LHCN-M2 (cell line): ENCODE data around the gene NDUFB4. TPM values are rescaled to one million over a fixed set of nuclear protein-coding genes. Genes with fewer than 3 reads are reported as not detected.
"Not testable (repeated sequence)": the region's sequence is repeated elsewhere in the genome, so short reads cannot be mapped to it uniquely, and the experiment has no call there.

Experiments
- DNase-seq: peaks from one replicate; pipeline ENCODE4 v3.0.0-alpha.2; 2012; ENCODE audit warnings: low read depth
- total RNA-seq: library from RNA; depleted of rRNA; stranded (reverse); fragments of >200 nt; gene quantifications from 2 replicates; pipeline ENCODE4 v1.2.3, GENCODE V29; 2014; rRNA removed

The NDUFB4 gene
- total RNA-seq, 1 experiment from 2014 or later = 90.0 TPM

GRCh38 chr3:120637851-120638559 lies 41.9 kb downstream of the NDUFB4 start:
- no peak for DNase-seq

DNA sequence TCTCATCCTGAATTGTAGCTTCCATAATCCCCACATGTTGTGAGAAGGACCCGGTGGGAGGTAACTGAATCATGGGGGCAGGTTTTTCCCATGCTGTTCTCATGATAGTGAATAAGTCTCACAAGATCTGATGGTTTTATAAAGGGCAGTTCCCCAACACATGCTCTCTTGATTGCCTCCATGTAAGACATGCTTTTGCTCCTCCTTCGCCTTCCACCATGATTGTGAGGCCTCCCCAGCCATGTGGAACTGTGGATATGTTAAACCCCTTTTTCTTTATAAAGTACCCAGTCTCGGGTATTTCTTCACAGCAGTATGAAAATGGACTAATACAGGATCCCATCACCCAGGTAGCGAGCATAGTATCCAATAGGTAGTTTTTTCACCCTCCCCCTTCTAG lies 42.7 kb downstream of the NDUFB4 start:
- not testable (repeated sequence) for DNase-seq

- DNase-seq = no peak
These were observed 44.1 kb downstream of the NDUFB4 start for GRCh38 chr3:120640231-120640630.

DNA sequence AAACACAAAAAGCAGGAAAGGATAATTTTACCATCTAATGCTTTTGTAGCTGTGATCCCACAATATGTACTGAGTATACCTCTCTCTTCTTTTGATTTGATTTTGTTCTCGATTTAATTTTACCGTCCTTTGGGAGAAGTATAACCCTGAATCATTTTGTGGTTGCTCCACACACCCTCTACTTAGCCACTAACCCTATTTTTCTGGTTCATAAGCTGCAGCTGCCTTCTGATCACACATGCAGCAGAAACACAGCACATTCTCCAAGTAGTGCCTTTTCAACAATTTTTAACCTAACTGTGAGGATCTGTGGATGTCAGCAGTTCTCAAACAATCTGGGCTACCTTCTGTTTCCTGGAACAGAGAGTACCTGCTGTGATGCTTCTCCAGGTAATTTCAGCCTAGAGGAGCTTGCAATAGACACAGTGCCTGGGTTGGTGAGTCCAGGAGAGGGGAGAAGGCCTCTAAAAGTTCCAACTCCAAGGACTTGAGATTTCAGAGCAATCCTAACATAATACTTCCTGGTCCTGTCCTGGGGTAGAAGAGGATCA lies 45.6 kb downstream of the NDUFB4 start:
- DNase-seq = peak; percentile 77

- DNase-seq = peak; percentile 80
These were observed 46.3 kb downstream of the NDUFB4 start for GRCh38 chr3:120642368-120642948.

- peak; percentile 15 for DNase-seq
These were observed 49.1 kb downstream of the NDUFB4 start for GRCh38 chr3:120645083-120645845.

GRCh38 chr3:120646771-120647432 lies 50.8 kb downstream of the NDUFB4 start:
- DNase-seq = no peak

GRCh38 chr3:120648290-120648689 lies 52.2 kb downstream of the NDUFB4 start:
- DNase-seq = no peak

DNA sequence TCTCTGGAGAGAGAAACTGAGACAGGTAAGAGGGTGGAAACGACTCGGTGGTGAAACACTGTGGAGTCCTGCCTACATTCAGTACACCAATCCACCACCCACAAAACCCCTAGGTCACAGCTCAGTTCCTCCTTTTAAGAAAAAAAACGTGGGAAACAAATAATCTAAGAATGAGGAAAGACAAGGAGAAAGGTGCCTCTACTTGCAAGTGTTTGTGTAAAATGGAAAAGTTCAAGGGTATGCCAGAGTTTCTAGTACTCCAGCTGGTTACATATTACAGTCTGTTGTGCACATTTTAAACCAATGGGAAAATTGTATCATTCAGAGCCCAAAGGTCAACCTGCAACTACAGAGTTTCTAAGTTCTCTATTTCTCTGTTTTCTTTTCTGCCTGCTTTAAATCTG lies 53.7 kb downstream of the NDUFB4 start:
- DNase-seq = no peak

DNA sequence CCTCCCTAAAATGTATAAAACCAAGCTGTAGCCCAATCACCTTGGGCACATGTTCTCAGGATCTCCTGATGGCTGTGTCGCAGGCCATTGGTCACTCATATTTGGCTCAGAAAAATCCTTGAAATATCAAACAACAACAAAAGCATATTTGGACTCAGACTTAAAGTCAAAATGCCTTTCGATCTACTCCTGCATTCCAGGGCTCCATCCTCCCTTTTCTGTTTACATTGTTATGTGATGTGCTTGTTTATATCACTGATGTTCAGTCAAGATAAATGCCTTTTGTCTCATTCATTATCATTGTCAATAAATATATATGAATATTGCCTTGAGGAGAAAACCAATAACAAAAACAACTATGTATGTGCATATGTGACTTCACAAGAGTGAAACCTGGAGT lies 54.2 kb downstream of the NDUFB4 start:
- no peak for DNase-seq

Other genes with a start within 250 kb of the NDUFB4 start
- gene LRRC58, start 247.0 kb upstream of the NDUFB4 start, total RNA-seq = 34.2 and 35.1 TPM in 2 replicates
- gene FSTL1, start 145.3 kb upstream of the NDUFB4 start, total RNA-seq = 194 and 212 TPM in 2 replicates
- gene HGD, start 85.9 kb downstream of the NDUFB4 start, total RNA-seq = 0.06 TPM in 2 replicates
- 23.9 and 31.1 TPM in 2 replicates for gene RABL3, start 146.2 kb downstream of the NDUFB4 start, total RNA-seq
- 19.4 and 21.6 TPM in 2 replicates for gene GTF2E1, start 146.4 kb downstream of the NDUFB4 start, total RNA-seq